Measurements from ENCODE around the gene R3HDML. TPM values are rescaled to one million over a fixed set of nuclear protein-coding genes. Genes with fewer than 3 reads are reported as not detected.

R3HDML gene
- total and polyA plus RNA-seq, 2 of the 13 experiments (the other 11 are each of a cell fraction or from before 2014, with no cell fraction given): not detected

DNA sequence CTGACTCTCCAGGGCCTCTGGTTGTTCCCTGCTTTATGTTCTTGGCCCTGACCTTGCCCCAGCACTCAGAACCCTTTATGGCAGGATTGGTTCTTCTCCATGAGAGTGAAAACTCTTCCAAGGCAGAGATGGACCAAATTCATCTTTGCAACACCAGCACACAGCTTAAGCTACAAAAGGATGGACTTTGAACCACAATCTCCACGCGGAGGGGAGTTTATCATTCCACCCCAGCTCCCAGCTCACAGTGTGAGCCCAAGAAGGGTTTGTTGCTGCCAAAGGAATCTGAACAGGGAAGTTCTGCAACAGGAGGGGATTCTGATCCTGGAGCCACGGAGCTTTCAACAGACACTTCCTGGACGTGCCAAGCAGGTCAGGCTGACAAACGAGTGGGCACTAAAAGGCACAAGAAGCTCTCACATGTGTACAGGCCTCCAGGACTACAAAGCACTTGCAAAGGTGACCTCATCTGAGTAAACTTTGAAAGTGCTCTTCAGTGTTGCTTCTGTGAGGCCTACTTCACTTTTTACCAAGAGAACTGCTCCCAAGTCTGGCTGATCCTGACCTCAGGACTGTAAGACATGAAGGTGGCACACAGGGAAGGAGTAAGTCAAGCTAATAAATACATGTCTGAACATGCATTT is 34.7 kb upstream of the R3HDML start (continued):
- TF ChIP-seq ZNF775 (CRISPR knock-in tag; IDR thresholded peaks at IDR 0.05; ENCODE audit: borderline replicate concordance): peak; percentile 25; the same call in 1 of the 2 replicates
- peak; percentile 94 for TF ChIP-seq ZFY (CRISPR knock-in tag; IDR thresholded peaks at IDR 0.05)
- TF ChIP-seq ZNF317 (CRISPR knock-in tag; IDR thresholded peaks at IDR 0.05): 0 out of 2 replicates have a peak, but pooled peaks have one; percentile 51
- TF ChIP-seq ZNF441 (CRISPR knock-in tag; IDR thresholded peaks at IDR 0.05; ENCODE audit: borderline replicate concordance): peak; percentile 45; the same call in 1 of the 2 replicates
- TF ChIP-seq RBFOX2 (IDR thresholded peaks at IDR 0.05; ENCODE audit: low read depth, low read length): peak; percentile 43
- TF ChIP-seq, protein P1, sequence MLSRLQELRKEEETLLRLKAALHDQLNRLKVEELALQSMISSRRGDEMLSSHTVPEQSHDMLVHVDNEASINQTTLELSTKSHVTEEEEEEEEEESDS (CRISPR knock-in tag; IDR thresholded peaks at IDR 0.05; ENCODE audit: borderline replicate concordance): no peak
- no peak for TF ChIP-seq ZNF772 (CRISPR knock-in tag; IDR thresholded peaks at IDR 0.05)
- TF ChIP-seq, protein P2, sequence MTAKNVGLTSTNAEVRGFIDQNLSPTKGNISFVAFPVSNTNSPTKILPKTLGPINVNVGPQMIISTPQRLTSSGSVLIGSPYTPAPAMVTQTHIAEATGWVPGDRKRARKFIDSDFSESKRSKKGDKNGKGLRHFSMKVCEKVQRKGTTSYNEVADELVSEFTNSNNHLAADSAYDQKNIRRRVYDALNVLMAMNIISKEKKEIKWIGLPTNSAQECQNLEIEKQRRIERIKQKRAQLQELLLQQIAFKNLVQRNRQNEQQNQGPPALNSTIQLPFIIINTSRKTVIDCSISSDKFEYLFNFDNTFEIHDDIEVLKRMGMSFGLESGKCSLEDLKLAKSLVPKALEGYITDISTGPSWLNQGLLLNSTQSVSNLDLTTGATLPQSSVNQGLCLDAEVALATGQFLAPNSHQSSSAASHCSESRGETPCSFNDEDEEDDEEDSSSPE (CRISPR knock-in tag; IDR thresholded peaks at IDR 0.05): peak; percentile 37; the same call in 1 of the 2 replicates
- TF ChIP-seq TEAD2 (CRISPR knock-in tag; IDR thresholded peaks at IDR 0.05): no peak; the same call in 1 of the 2 replicates
- 0 out of 2 replicates have a peak, but pooled peaks have one; percentile 69 for TF ChIP-seq KLF11 (CRISPR knock-in tag; IDR thresholded peaks at IDR 0.05)
- TF ChIP-seq HMG20B (CRISPR knock-in tag; conservative IDR thresholded peaks at IDR 0.05): no peak; the same call in 1 of the 2 replicates
- peak; percentile 42; the same call in 1 of the 2 replicates for TF ChIP-seq GABPB1 (CRISPR knock-in tag; IDR thresholded peaks at IDR 0.05)
- TF ChIP-seq, protein P3, sequence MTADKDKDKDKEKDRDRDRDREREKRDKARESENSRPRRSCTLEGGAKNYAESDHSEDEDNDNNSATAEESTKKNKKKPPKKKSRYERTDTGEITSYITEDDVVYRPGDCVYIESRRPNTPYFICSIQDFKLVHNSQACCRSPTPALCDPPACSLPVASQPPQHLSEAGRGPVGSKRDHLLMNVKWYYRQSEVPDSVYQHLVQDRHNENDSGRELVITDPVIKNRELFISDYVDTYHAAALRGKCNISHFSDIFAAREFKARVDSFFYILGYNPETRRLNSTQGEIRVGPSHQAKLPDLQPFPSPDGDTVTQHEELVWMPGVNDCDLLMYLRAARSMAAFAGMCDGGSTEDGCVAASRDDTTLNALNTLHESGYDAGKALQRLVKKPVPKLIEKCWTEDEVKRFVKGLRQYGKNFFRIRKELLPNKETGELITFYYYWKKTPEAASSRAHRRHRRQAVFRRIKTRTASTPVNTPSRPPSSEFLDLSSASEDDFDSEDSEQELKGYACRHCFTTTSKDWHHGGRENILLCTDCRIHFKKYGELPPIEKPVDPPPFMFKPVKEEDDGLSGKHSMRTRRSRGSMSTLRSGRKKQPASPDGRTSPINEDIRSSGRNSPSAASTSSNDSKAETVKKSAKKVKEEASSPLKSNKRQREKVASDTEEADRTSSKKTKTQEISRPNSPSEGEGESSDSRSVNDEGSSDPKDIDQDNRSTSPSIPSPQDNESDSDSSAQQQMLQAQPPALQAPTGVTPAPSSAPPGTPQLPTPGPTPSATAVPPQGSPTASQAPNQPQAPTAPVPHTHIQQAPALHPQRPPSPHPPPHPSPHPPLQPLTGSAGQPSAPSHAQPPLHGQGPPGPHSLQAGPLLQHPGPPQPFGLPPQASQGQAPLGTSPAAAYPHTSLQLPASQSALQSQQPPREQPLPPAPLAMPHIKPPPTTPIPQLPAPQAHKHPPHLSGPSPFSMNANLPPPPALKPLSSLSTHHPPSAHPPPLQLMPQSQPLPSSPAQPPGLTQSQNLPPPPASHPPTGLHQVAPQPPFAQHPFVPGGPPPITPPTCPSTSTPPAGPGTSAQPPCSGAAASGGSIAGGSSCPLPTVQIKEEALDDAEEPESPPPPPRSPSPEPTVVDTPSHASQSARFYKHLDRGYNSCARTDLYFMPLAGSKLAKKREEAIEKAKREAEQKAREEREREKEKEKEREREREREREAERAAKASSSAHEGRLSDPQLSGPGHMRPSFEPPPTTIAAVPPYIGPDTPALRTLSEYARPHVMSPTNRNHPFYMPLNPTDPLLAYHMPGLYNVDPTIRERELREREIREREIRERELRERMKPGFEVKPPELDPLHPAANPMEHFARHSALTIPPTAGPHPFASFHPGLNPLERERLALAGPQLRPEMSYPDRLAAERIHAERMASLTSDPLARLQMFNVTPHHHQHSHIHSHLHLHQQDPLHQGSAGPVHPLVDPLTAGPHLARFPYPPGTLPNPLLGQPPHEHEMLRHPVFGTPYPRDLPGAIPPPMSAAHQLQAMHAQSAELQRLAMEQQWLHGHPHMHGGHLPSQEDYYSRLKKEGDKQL (CRISPR knock-in tag; IDR thresholded peaks at IDR 0.05; ENCODE audit: low read depth): 0 out of 2 replicates have a peak, but pooled peaks have one; percentile 37
- TF ChIP-seq, protein P4, sequence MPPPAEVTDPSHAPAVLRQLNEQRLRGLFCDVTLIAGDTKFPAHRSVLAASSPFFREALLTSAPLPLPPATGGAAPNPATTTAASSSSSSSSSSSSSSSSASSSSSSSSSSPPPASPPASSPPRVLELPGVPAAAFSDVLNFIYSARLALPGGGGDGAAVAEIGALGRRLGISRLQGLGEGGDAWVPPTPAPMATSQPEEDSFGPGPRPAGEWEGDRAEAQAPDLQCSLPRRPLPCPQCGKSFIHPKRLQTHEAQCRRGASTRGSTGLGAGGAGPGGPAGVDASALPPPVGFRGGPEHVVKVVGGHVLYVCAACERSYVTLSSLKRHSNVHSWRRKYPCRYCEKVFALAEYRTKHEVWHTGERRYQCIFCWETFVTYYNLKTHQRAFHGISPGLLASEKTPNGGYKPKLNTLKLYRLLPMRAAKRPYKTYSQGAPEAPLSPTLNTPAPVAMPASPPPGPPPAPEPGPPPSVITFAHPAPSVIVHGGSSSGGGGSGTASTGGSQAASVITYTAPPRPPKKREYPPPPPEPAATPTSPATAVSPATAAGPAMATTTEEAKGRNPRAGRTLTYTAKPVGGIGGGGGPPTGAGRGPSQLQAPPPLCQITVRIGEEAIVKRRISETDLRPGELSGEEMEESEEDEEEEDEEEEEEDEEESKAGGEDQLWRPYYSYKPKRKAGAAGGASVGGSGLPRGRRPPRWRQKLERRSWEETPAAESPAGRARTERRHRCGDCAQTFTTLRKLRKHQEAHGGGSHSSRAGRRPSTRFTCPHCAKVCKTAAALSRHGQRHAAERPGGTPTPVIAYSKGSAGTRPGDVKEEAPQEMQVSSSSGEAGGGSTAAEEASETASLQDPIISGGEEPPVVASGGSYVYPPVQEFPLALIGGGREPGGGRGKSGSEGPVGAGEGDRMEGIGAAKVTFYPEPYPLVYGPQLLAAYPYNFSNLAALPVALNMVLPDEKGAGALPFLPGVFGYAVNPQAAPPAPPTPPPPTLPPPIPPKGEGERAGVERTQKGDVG (CRISPR knock-in tag; IDR thresholded peaks at IDR 0.05; ENCODE audit: borderline replicate concordance): 0 out of 2 replicates have a peak, but pooled peaks have one; percentile 81
- TF ChIP-seq ZNF672 (CRISPR knock-in tag; IDR thresholded peaks at IDR 0.05): no peak
- peak; percentile 86 for TF ChIP-seq MED1 (CRISPR knock-in tag; IDR thresholded peaks at IDR 0.05)

Data from HepG2 (cell line).